HepG2 (cell line): Measurements from ENCODE around the gene TRDMT1. TPM values are rescaled to one million over a fixed set of nuclear protein-coding genes. Genes with fewer than 3 reads are reported as not detected.

Experiments
- ATAC-seq: fragments of 200-7000 bp; cut with Tn5 transposase; 3 replicates; pipeline ENCODE4 v1.9.1; 2020; ENCODE audit warnings: mild to moderate bottlenecking, moderate library complexity
- BruUV-seq: library from RNA; stranded (reverse); fragments of 400-500 nt; replicated peaks from 2 replicates; lab custom pipeline; 2021; lab: Mats Ljungman, UMichigan
- CTCF ChIA-PET: fragments of 300-600 bp; formaldehyde crosslinking; extraction: SDS; loops from one replicate; lab custom pipeline; 2021; ENCODE audit warnings: low total read pairs, inconsistent platforms, low intra/inter-chr PET ratio; lab: Yijun Ruan, JAX
- POLR2A ChIA-PET: fragments of 350-600 bp; sonication (Branson Sonifier 250); formaldehyde crosslinking; loops from one replicate; lab custom pipeline; 2020; ENCODE audit warnings: antibody characterized with exemption, inconsistent platforms; lab: Yijun Ruan, JAX
- DNase-seq: peaks from one replicate; pipeline ENCODE4 v3.0.0-alpha.2; 2015; ENCODE audit warnings: low spot score
- FAIRE-seq: peaks from 3 replicates; lab custom pipeline; 2011; peaks lifted over from hg19 to GRCh38; lab: Jason Lieb, UNC
- H2AFZ ChIP-seq: one replicate; pipeline ENCODE4 v1.6.1; 2011; ENCODE audit warnings: low read length, inconsistent platforms
- H3K27ac ChIP-seq: fragments of 300-600 bp; 3 replicates; pipeline ENCODE4 v1.8.0; 2011; ENCODE audit warnings: mixed run types, mild to moderate bottlenecking, mixed read lengths, low read length, inconsistent platforms; ENCODE audit not compliant: insufficient read depth; ENCODE audit errors: extremely low read length
- H3K27me3 ChIP-seq, 2 experiments: fragments of 200-600 bp in 1 of 2; 2 replicates in 1 of 2; 3 replicates in 1 of 2; pipeline versions ENCODE4 v1.6.0 to v1.8.0; 2011; ENCODE audit warnings: low read length in 2 of 2, mild to moderate bottlenecking in 2 of 2, moderate library complexity in 2 of 2, inconsistent platforms in 1 of 2; ENCODE audit not compliant: insufficient read depth in 2 of 2, control insufficient read depth in 1 of 2
- H3K36me3 ChIP-seq, 2 experiments: fragments of 200-600 bp in 1 of 2; replicated peaks in 1 of 2; 2 replicates in 1 of 2; 3 replicates in 1 of 2; pipeline versions ENCODE4 v1.5.1 to v1.8.0; 2011; ENCODE audit warnings: low read length in 2 of 2, inconsistent platforms in 1 of 2; ENCODE audit not compliant: insufficient read depth in 2 of 2, control insufficient read depth in 1 of 2
- H3K4me1 ChIP-seq: 2 replicates; pipeline ENCODE4 v1.5.1; 2012; ENCODE audit warnings: low read length, inconsistent platforms; ENCODE audit not compliant: insufficient read depth
- H3K4me2 ChIP-seq: 2 replicates; pipeline ENCODE4 v1.6.0; 2011; ENCODE audit warnings: low read depth, low read length, inconsistent platforms
- H3K4me3 ChIP-seq, 3 experiments: fragments of 200-600 bp in 1 of 3; sonication (generic), shearing (Covaris generic) in 1 of 3; replicated peaks in 1 of 3; 2 replicates each; pipeline ENCODE4 v1.5.1; 2011 to 2016; ENCODE audit warnings: low read length in 3 of 3, inconsistent platforms in 2 of 3, low read depth in 2 of 3, mild to moderate bottlenecking in 2 of 3, control low read depth in 1 of 3, mixed read lengths in 1 of 3; ENCODE audit not compliant: insufficient read depth in 1 of 3
- H3K79me2 ChIP-seq: one replicate; pipeline ENCODE4 v1.6.1; 2011; ENCODE audit warnings: low read length, inconsistent platforms; ENCODE audit not compliant: insufficient read depth
- H3K9ac ChIP-seq: 2 replicates; pipeline ENCODE4 v1.6.0; 2011; ENCODE audit warnings: mild to moderate bottlenecking, low read depth, low read length, inconsistent platforms; ENCODE audit not compliant: insufficient read depth
- H3K9me3 ChIP-seq: 2 replicates; pipeline ENCODE4 v1.5.1; 2012; ENCODE audit warnings: mild to moderate bottlenecking, low read length
- H4K20me1 ChIP-seq: 2 replicates; pipeline ENCODE4 v1.6.0; 2011; ENCODE audit warnings: inconsistent platforms, mild to moderate bottlenecking, low read length, moderate library complexity; ENCODE audit not compliant: insufficient read depth
- BRCA1 ChIP-seq: sonication (generic); formaldehyde crosslinking; IDR thresholded peaks from 2 replicates; pipeline ENCODE4 v1.4.0; 2020; ENCODE audit warnings: missing genetic modification reagents
- GPBP1L1 ChIP-seq: sonication (generic); formaldehyde crosslinking; IDR thresholded peaks from 2 replicates; pipeline ENCODE4 v1.5.0; 2020; ENCODE audit warnings: mild to moderate bottlenecking, missing genetic modification reagents
- IRX3 ChIP-seq: sonication (generic); formaldehyde crosslinking; IDR thresholded peaks from 2 replicates; pipeline ENCODE4 v1.8.1; 2023; ENCODE audit warnings: mild to moderate bottlenecking, low read depth, missing genetic modification reagents, borderline replicate concordance
- MEF2D ChIP-seq: sonication (generic); formaldehyde crosslinking; IDR thresholded peaks from 2 replicates; pipeline ENCODE4 v1.5.1; 2020; ENCODE audit warnings: mild to moderate bottlenecking, missing genetic modification reagents
- NCOR1 ChIP-seq: fragments of 200-600 bp; sonication (generic); IDR thresholded peaks from 2 replicates; pipeline ENCODE4 v1.7.0; 2017; ENCODE audit warnings: antibody characterized with exemption, low read length, borderline replicate concordance
- SRY ChIP-seq: sonication (generic); formaldehyde crosslinking; IDR thresholded peaks from 2 replicates; pipeline ENCODE4 v1.8.0; 2022; ENCODE audit warnings: mild to moderate bottlenecking, missing genetic modification reagents
- ZNF441 ChIP-seq: sonication (generic); formaldehyde crosslinking; IDR thresholded peaks from 2 replicates; pipeline ENCODE4 v1.7.0; 2021; ENCODE audit warnings: missing genetic modification reagents, borderline replicate concordance
- ZNF784 ChIP-seq: sonication (generic); formaldehyde crosslinking; IDR thresholded peaks from 2 replicates; pipeline ENCODE4 v1.5.1; 2020; ENCODE audit warnings: missing genetic modification reagents, mild to moderate bottlenecking, borderline replicate concordance
- ZXDC ChIP-seq: sonication (generic); formaldehyde crosslinking; IDR thresholded peaks from 2 replicates; pipeline ENCODE4 v1.5.0; 2020; ENCODE audit warnings: mild to moderate bottlenecking, missing genetic modification reagents
- WGBS: methylation state at CpG from one replicate; pipeline ENCODE4 v1.1.6; 2017; ENCODE audit warnings: low lambda C conversion rate; 5-methylcytosine and 5-hydroxymethylcytosine counted together
- in situ Hi-C: cut with HindIII; loops from 2 replicates; pipeline ENCODE4 v1.10.0; 2017; ENCODE audit warnings: low pct_unique_long_range_greater_than_20kb; ENCODE audit not compliant: extremely low pct_ligation_motif_present
- intact Hi-C: fragments of 100-400 bp; cut with micrococcal nuclease; formaldehyde crosslinking; loops from one replicate; pipeline ENCODE4 v1.10.0; 2022; ENCODE audit not compliant: unreplicated experiment
- polyA plus RNA-seq, 8 experiments: library from polyadenylated mRNA; depleted of rRNA in 3 of 8; stranded (reverse) in 7 of 8; unstranded in 1 of 8; fragments of >200 nt; fragmentation: Illumina TruSeq in 4 of 8; extraction: Trizol in 4 of 8; gene quantifications; 2 replicates each; pipeline versions ENCODE4 v1.2.1 to v1.2.3, GENCODE V29; 2011 to 2016; ENCODE audit warnings: low read depth in 4 of 8, missing spikeins in 1 of 8, mixed read lengths in 1 of 8; ENCODE audit not compliant: insufficient read depth in 1 of 8
- total RNA-seq, 5 experiments: library from RNA; depleted of rRNA; stranded (reverse); fragments of >200 nt; fragmentation: Illumina TruSeq; extraction: Trizol; gene quantifications; 2 replicates each; pipeline ENCODE4 v1.2.3, GENCODE V29; 2016; ENCODE audit warnings: low read depth in 1 of 5

TRDMT1 gene
- total and polyA plus RNA-seq, 2 of the 13 experiments (the other 11 are each of a cell fraction or from before 2014, with no cell fraction given), result 2.0 to 3.0 TPM

- Histone ChIP-seq H3K79me2 (no peaks in the 10 kb centered on the region), H2AFZ (no peak overlapping the region), H3K4me1 (no peaks in the 10 kb centered on the region; the same call in 1 of the 2 replicates), H3K9ac (no peak overlapping the region), H3K27me3 (no peaks in the 10 kb centered on the region), H3K27ac (no peak overlapping the region), H3K4me3 (no peak overlapping the region), H3K9me3 (no peaks in the 10 kb centered on the region), H3K36me3 (no peaks in the 10 kb centered on the region), H4K20me1 (no peaks in the 10 kb centered on the region), H3K4me2 (no peak overlapping the region)
- DNase-seq (no peak), ATAC-seq (no peak), FAIRE-seq (no peak)
- TF ChIP-seq ZNF784 (CRISPR knock-in tag) (no peak), IRX3 (CRISPR knock-in tag) (no peak), GPBP1L1 (no peak), NCOR1 (no peak), ZXDC (CRISPR knock-in tag) (no peak), MEF2D (CRISPR knock-in tag) (no peak), ZNF441 (CRISPR knock-in tag) (no peak), SRY (CRISPR knock-in tag) (no peak), BRCA1 (CRISPR knock-in tag) (no peak)
- BruUV-seq, result no TSS peak
- in situ Hi-C loops (no loop called here), intact Hi-C loops (no loop called here)
- ChIA-PET CTCF (no interaction called here), POLR2A (no interaction called here)
- 34% methylated on average over 2 of the region's 2 CpGs for WGBS
Observed at GRCh38 chr10:17214526-17214925, 13.1 kb upstream of the TRDMT1 start.
